Measurements from ENCODE around the gene HMGXB3.

GRCh38 chr5:150015415-150015814, 14.9 kb downstream of the HMGXB3 start:
- no peak for TF ChIP-seq CTCF (conservative IDR thresholded peaks at IDR 0.05 in 1 of 2, IDR thresholded peaks at IDR 0.05 in 1 of 2; ENCODE audit: low read depth in 1 of 2, low read length in 2 of 2)
- no peak for TF ChIP-seq EZH2 (IDR thresholded peaks at IDR 0.05; ENCODE audit: low read length, missing control alignments)
